CD4-positive, alpha-beta memory T cell (primary cell): ENCODE measurements around the gene CFAP46. TPM values are rescaled to one million over a fixed set of nuclear protein-coding genes. Genes with fewer than 3 reads are reported as not detected.
A peak's percentile ranks its signal among the peaks of the same experiment; 100 is the strongest.

ENCODE experiments used
- CTCF ChIA-PET: fragments of 350-600 bp; sonication (Branson Sonifier 250); formaldehyde crosslinking; loops from one replicate; lab custom pipeline; 2021; ENCODE audit warnings: inconsistent platforms; ENCODE audit not compliant: partially characterized antibody; lab: Charles Lee
- POLR2A ChIA-PET: fragments of 350-600 bp; sonication (Branson Sonifier 250); formaldehyde crosslinking; loops from one replicate; lab custom pipeline; 2021; ENCODE audit not compliant: partially characterized antibody; lab: Charles Lee
- DNase-seq, 5 donors: peaks; one replicate each; pipeline versions ENCODE4 v3.0.0 to v3.0.0-alpha.2; 2020 to 2022; ENCODE audit warnings: mixed read lengths in 1 of 5
- H3K27ac ChIP-seq: one replicate; pipeline ENCODE4 v1.7.0; 2013; ENCODE audit warnings: low read depth, low read length
- H3K27me3 ChIP-seq: 2 replicates; pipeline ENCODE4 v1.7.0; 2013; ENCODE audit warnings: mild to moderate bottlenecking, low read length, moderate library complexity; ENCODE audit not compliant: insufficient read depth
- H3K36me3 ChIP-seq: 2 replicates; pipeline ENCODE4 v1.7.0; 2013; ENCODE audit warnings: mild to moderate bottlenecking, low read length, moderate library complexity; ENCODE audit not compliant: insufficient read depth
- H3K4me1 ChIP-seq: 2 replicates; pipeline ENCODE4 v1.7.0; 2013; ENCODE audit warnings: mild to moderate bottlenecking, low read length, moderate library complexity; ENCODE audit not compliant: insufficient read depth
- H3K4me3 ChIP-seq, 2 donors: one replicate each; pipeline ENCODE4 v1.7.0; 2013; ENCODE audit warnings: low read length in 2 of 2, mild to moderate bottlenecking in 1 of 2
- H3K9me3 ChIP-seq, 2 donors: one replicate each; pipeline ENCODE4 v1.7.0; 2013; ENCODE audit warnings: low read length in 2 of 2, control low read depth in 1 of 2; ENCODE audit not compliant: control insufficient read depth in 1 of 2
- H3K27ac Mint-ChIP-seq, 7 donors: one replicate each; pipeline ENCODE4 v1.8.0; 2020 to 2021; ENCODE audit warnings: mixed read lengths in 7 of 7, mild to moderate bottlenecking in 6 of 7, inconsistent platforms in 3 of 7, moderate library complexity in 3 of 7
- H3K27me3 Mint-ChIP-seq, 2 donors: one replicate each; pipeline ENCODE4 v1.8.0; 2020 to 2021; ENCODE audit warnings: mixed read lengths in 2 of 2
- H3K36me3 Mint-ChIP-seq, 2 donors: one replicate each; pipeline ENCODE4 v1.8.0; 2020 to 2021; ENCODE audit warnings: mixed read lengths in 2 of 2, inconsistent platforms in 1 of 2, mild to moderate bottlenecking in 1 of 2
- H3K4me1 Mint-ChIP-seq, 4 donors: one replicate each; pipeline ENCODE4 v1.8.0; 2020 to 2021; ENCODE audit warnings: mixed read lengths in 4 of 4, mild to moderate bottlenecking in 1 of 4
- H3K4me3 Mint-ChIP-seq, 8 donors: one replicate each; pipeline ENCODE4 v1.8.0; 2020 to 2021; ENCODE audit warnings: mixed read lengths in 8 of 8, mild to moderate bottlenecking in 7 of 8, moderate library complexity in 6 of 8, inconsistent platforms in 3 of 8
- H3K9me3 Mint-ChIP-seq, 8 donors: one replicate each; pipeline ENCODE4 v1.8.0; 2020 to 2021; ENCODE audit warnings: mixed read lengths in 8 of 8, mild to moderate bottlenecking in 5 of 8, inconsistent platforms in 3 of 8, moderate library complexity in 1 of 8
- intact Hi-C: fragments of 100-400 bp; cut with micrococcal nuclease; formaldehyde crosslinking; loops from one replicate; pipeline ENCODE4 v1.15.1; 2023
- polyA plus RNA-seq, 2 donors: library from polyadenylated mRNA; unstranded; fragments of 300-500 nt; fragmentation: Illumina TruSeq; gene quantifications; one replicate each; pipeline ENCODE4 v1.2.3, GENCODE V29; 2021
- total RNA-seq, 2 experiments: library from RNA; stranded (reverse); gene quantifications; one replicate each; pipeline ENCODE4 v1.2.3, GENCODE V29; 2021

CFAP46 gene
- total and polyA plus RNA-seq, 4 experiments from 2014 or later = not detected

DNA sequence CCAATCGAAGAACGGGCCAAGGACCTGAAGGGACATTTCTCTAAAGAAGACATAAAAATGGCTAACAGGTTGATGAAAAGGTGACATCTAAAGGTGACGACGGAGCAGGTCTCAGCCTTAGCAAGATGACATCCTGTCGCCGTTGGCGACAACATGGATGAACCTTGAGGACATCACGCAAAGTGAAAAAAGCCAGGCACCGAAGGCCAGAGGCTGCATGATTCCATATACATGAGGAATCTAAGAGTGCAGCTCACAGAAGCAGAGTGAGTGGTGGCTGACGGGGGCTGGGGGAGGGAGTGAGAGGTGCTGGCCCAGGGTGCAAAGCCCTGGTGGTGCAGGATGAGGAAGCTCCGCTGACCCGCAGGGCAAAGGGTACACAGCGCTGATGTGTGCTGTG lies 122.3 kb downstream of the CFAP46 start:
- intact Hi-C loops = no loop called here
- H3K4me3 ChIP-seq = no peak overlapping the region
- no peaks in the 10 kb centered on the region for H3K4me1 ChIP-seq
- POLR2A ChIA-PET = no interaction called here
- peaks cover 7 to 10% of the 10 kb centered on the region in 2 donors for H3K27me3 Mint-ChIP-seq
- peak overlapping the region in 1 of 7 donors; percentile 51 for H3K27ac Mint-ChIP-seq
- no peak for DNase-seq
- H3K36me3 ChIP-seq = no peaks in the 10 kb centered on the region
- CTCF ChIA-PET = no interaction called here
- H3K27ac ChIP-seq = no peak overlapping the region
- H3K36me3 Mint-ChIP-seq = no peaks in the 10 kb centered on the region
- H3K4me3 Mint-ChIP-seq = peak overlapping the region in 1 of 8 donors; percentile 26
- peaks cover 0 to 1% (median 0%) of the 10 kb centered on the region in 8 donors for H3K9me3 Mint-ChIP-seq
- no peaks in the 10 kb centered on the region for H3K27me3 ChIP-seq
- H3K9me3 ChIP-seq = no peaks in the 10 kb centered on the region
- no peaks in the 10 kb centered on the region for H3K4me1 Mint-ChIP-seq

GRCh38 chr10:132817701-132818211 lies 124.6 kb downstream of the CFAP46 start:
- Histone ChIP-seq H3K4me3 (no peak overlapping the region), H3K9me3 (no peaks in the 10 kb centered on the region), H3K36me3 (no peaks in the 10 kb centered on the region), H3K4me1 (no peaks in the 10 kb centered on the region), H3K27me3 (no peaks in the 10 kb centered on the region), H3K27ac (no peak overlapping the region)
- peaks cover 0 to 1% (median 0%) of the 10 kb centered on the region in 8 donors for H3K9me3 Mint-ChIP-seq
- POLR2A ChIA-PET = no interaction called here
- H3K27me3 Mint-ChIP-seq = peaks cover 7 to 10% of the 10 kb centered on the region in 2 donors
- intact Hi-C loops = no loop called here
- CTCF ChIA-PET = no interaction called here
- H3K27ac Mint-ChIP-seq = no peak overlapping the region
- H3K4me1 Mint-ChIP-seq = no peaks in the 10 kb centered on the region
- no peaks in the 10 kb centered on the region for H3K36me3 Mint-ChIP-seq
- no peak for DNase-seq
- no peak overlapping the region for H3K4me3 Mint-ChIP-seq

DNA sequence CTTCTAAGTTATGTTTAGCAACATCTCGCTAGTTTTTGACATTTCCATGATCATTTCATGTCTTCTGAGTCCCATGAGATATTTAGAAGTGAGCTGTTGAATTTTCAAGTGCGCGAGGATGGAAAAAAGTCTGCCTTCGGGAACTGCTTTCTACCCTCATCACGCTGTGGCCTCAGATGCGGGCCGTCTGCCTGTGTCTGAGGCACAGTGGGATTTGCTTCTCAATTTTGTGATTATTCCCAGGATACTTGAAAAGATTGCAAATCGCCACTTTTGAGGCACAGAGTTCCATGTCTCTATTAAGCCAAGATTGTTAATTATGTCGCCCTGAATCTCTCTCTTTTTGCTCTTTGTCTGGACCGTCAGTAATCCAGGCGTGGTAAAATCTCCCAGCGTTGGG lies 125.7 kb downstream of the CFAP46 start:
- Mint-ChIP-seq H3K9me3 (peaks cover 0 to 1% (median 0%) of the 10 kb centered on the region in 8 donors), H3K36me3 (no peaks in the 10 kb centered on the region)

DNA sequence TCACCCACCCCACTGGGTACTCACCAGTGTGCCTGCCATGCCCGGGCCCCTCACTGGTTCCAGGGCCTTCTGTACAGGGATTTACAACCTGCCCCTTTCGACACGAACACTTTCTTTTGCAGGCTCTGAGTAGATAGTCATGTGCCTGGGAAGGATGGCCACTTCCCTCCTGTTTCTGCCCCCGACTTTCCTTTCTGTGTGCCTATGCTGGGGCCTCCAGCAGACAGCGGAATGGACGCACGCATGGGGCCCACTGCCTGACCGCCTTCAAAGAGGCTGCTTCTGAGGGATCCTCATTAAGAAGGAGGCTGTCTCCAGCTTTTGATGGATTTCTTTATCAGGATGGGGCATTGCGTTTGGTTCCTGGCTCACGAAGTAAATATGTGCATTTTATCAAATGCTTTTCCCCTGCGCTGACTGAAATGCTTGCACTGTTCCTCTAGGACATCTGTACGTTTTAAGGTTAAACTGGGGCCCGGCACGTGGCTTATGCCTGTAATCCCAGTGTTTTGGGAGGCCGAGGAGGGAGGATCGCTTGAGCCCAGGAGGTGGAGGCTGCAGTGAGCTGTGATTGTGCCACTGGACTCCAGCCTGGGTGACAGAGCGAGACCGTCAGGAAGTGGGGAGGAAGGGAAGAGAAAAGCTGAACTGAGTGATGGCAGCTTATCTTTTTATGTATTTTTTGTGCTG lies 127.1 kb downstream of the CFAP46 start:
- no peaks in the 10 kb centered on the region for H3K27me3 ChIP-seq
- H3K4me1 ChIP-seq = no peaks in the 10 kb centered on the region
- no peaks in the 10 kb centered on the region for H3K36me3 ChIP-seq
- Mint-ChIP-seq H3K4me3 (no peak overlapping the region), H3K36me3 (no peaks in the 10 kb centered on the region), H3K27ac (no peak overlapping the region), H3K4me1 (no peaks in the 10 kb centered on the region), H3K9me3 (peaks cover 0 to 1% (median 0%) of the 10 kb centered on the region in 8 donors), H3K27me3 (peaks cover 7 to 10% of the 10 kb centered on the region in 2 donors)
- H3K27ac ChIP-seq = no peak overlapping the region
- POLR2A ChIA-PET = no interaction called here
- CTCF ChIA-PET = no interaction called here
- intact Hi-C loops = no loop called here
- no peak for DNase-seq
- no peak overlapping the region for H3K4me3 ChIP-seq
- H3K9me3 ChIP-seq = no peaks in the 10 kb centered on the region

More for the DNA sequence above, 125.7 kb downstream of the CFAP46 start:
- H3K4me1 Mint-ChIP-seq = no peaks in the 10 kb centered on the region
- ChIA-PET POLR2A (no interaction called here), CTCF (no interaction called here)
- no peaks in the 10 kb centered on the region for H3K9me3 ChIP-seq
- H3K4me3 ChIP-seq = no peak overlapping the region
- no peaks in the 10 kb centered on the region for H3K36me3 ChIP-seq
- intact Hi-C loops = no loop called here
- H3K27me3 Mint-ChIP-seq = peaks cover 7 to 10% of the 10 kb centered on the region in 2 donors
- no peaks in the 10 kb centered on the region for H3K4me1 ChIP-seq
- no peaks in the 10 kb centered on the region for H3K27me3 ChIP-seq
- DNase-seq = no peak
- no peak overlapping the region for H3K27ac Mint-ChIP-seq
- H3K27ac ChIP-seq = no peak overlapping the region
- H3K4me3 Mint-ChIP-seq = no peak overlapping the region

- DNase-seq = no peak
- CTCF ChIA-PET = no interaction called here
- Histone ChIP-seq H3K36me3 (no peaks in the 10 kb centered on the region), H3K4me3 (no peak overlapping the region), H3K27me3 (no peaks in the 10 kb centered on the region), H3K9me3 (no peaks in the 10 kb centered on the region), H3K27ac (no peak overlapping the region), H3K4me1 (no peaks in the 10 kb centered on the region)
- H3K4me3 Mint-ChIP-seq = no peak overlapping the region
- no peak overlapping the region for H3K27ac Mint-ChIP-seq
- peaks cover 7 to 10% of the 10 kb centered on the region in 2 donors for H3K27me3 Mint-ChIP-seq
- H3K36me3 Mint-ChIP-seq = no peaks in the 10 kb centered on the region
- peaks cover 0 to 1% (median 0%) of the 10 kb centered on the region in 8 donors for H3K9me3 Mint-ChIP-seq
- intact Hi-C loops = no loop called here
- POLR2A ChIA-PET = no interaction called here
- no peaks in the 10 kb centered on the region for H3K4me1 Mint-ChIP-seq
Measured at GRCh38 chr10:132814469-132814856, 127.9 kb downstream of the CFAP46 start.

DNA sequence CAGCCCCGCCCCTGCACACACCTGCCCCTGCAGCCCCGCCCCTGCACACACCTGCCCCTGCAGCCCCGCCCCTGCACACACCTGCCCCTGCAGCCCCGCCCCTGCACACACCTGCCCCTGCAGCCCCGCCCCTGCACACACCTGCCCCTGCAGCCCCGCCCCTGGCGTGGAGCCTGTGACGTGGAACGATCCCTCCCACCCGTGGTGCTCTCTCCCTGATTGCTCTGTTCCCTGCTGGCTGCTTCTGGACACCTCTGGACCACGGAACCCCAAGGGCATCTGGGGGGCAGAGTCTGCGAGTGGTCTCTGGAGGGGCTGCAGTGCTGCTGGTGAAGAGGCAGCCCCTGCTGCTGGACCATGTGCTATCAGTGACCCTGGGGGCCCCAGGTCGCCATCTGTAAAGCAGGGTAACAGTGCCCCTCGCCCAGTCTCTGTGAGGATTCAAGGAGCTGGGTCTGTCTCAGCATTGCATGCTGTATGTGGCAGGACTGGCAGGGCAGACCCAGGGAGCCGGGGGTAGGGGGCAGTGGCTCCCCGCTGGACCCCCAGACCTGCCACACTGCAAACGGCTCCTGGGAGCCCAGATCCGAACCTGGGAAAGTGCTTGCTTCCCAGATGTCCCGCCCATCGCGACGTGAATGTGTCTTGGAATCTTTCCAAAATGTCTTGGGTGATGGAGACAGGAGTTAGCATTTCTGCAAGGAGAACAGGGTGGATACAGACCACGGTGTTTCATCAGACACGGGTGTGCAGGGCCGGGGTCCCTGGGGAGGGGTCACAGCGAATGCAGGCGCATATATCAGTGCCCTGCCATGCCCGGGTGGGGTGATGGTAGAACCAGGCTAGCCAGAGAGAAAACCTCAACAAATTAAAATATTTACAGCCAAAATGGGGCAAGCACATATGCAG lies 128.6 kb downstream of the CFAP46 start:
- Histone ChIP-seq H3K27ac (no peak overlapping the region), H3K36me3 (no peaks in the 10 kb centered on the region), H3K4me1 (no peaks in the 10 kb centered on the region), H3K9me3 (no peaks in the 10 kb centered on the region), H3K4me3 (no peak overlapping the region), H3K27me3 (no peaks in the 10 kb centered on the region)
- ChIA-PET CTCF (no interaction called here), POLR2A (no interaction called here)
- Mint-ChIP-seq H3K27me3 (peaks cover 7 to 10% of the 10 kb centered on the region in 2 donors), H3K36me3 (no peaks in the 10 kb centered on the region), H3K4me1 (no peaks in the 10 kb centered on the region), H3K4me3 (no peak overlapping the region), H3K9me3 (peaks cover 0 to 1% (median 0%) of the 10 kb centered on the region in 8 donors), H3K27ac (no peak overlapping the region)
- intact Hi-C loops = no loop called here
- no peak for DNase-seq

DNA sequence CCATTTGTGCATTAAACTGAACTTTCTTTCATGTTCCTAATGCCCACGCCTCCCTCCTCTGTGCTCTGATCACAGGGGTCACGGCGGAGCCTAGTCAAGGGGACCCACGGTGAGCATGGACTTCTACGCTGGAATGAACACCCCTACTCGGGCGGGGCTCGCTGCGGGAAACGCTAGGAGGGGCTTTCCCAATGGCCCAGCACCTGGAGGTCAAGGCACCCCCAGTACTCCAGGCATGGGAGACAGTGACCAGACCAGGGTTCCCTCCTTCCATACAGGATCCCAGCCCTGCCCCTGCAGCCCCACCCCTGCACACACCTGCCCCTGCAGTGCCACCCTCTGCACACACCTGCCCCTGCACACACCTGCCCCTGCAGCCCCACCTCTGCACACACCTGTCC lies 129.4 kb downstream of the CFAP46 start:
- CTCF ChIA-PET = no interaction called here
- H3K27ac Mint-ChIP-seq = no peak overlapping the region
- no peak overlapping the region for H3K4me3 Mint-ChIP-seq
- H3K9me3 ChIP-seq = no peaks in the 10 kb centered on the region
- no peaks in the 10 kb centered on the region for H3K4me1 ChIP-seq
- no peak overlapping the region for H3K27ac ChIP-seq
- no peaks in the 10 kb centered on the region for H3K36me3 ChIP-seq
- POLR2A ChIA-PET = no interaction called here
- no peak overlapping the region for H3K4me3 ChIP-seq
- H3K27me3 ChIP-seq = no peaks in the 10 kb centered on the region
- intact Hi-C loops = no loop called here
- no peaks in the 10 kb centered on the region for H3K4me1 Mint-ChIP-seq
- H3K27me3 Mint-ChIP-seq = peaks cover 6 to 10% of the 10 kb centered on the region in 2 donors
- H3K9me3 Mint-ChIP-seq = peaks cover 0 to 1% (median 0%) of the 10 kb centered on the region in 8 donors
- DNase-seq = no peak
- no peaks in the 10 kb centered on the region for H3K36me3 Mint-ChIP-seq
